Measurements from ENCODE around the gene PNLIP. TPM values are rescaled to one million over a fixed set of nuclear protein-coding genes. Genes with fewer than 3 reads are reported as not detected.

Gene PNLIP
- total RNA-seq, 2 donors from 2014 or later, result not detected

DNA sequence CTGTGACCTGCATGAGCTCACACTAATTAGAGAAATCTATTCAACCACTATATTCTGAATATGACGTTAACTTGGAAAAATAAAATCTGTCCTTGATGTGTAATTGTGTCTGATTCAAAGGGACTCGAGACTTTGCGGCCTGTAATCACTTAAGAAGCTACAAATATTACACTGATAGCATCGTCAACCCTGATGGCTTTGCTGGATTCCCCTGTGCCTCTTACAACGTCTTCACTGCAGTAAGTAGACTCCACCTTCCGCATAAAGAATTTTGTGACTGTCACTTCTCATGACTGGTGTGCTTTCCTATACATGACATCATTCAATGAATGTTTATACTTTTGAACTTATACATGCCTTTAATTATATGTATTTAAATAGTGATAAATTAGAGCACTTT, 10.1 kb downstream of the PNLIP start:
- no peaks in the 10 kb centered on the region for H3K9me3 Mint-ChIP-seq
- H3K36me3 Mint-ChIP-seq, result no peaks in the 10 kb centered on the region
- ATAC-seq (no peak), DNase-seq (ENCODE audit: low spot score in 2 of 2) (no peak)
- no peak overlapping the region for H3K27ac Mint-ChIP-seq

DNA sequence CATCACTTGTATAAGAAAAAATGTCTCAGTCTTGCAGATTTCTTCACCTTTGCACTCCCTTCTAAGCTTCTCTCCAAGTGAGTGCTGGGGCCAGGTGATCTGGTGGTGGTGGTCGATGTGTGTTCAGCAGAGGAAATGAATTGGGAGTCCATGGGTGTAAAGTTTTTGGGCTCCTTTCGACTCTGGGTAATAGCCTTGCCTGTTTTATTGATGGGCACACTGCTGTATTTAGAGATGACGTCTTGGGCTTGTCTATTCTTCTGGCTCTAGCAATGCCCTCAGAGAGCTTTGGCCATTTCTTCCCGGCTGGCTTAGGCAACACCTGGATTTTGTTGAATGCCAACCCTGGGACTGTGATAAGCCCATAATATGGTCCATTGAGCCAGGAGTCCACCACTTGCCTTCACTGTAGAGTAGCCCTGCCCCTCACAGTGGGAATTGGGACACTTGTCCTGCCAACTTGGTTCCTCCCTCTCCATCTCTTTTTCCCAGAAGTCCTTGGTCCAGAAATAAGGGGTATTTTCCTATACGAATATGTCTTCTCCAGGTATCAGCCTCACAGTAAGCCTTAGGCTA, 11.7 kb downstream of the PNLIP start:
- Mint-ChIP-seq H3K9me3 (peaks cover 0 to 3% of the 10 kb centered on the region in 2 donors), H3K36me3 (no peaks in the 10 kb centered on the region), H3K27ac (no peak overlapping the region)
- ATAC-seq (no peak), DNase-seq (ENCODE audit: low spot score in 2 of 2) (no peak)

DNA sequence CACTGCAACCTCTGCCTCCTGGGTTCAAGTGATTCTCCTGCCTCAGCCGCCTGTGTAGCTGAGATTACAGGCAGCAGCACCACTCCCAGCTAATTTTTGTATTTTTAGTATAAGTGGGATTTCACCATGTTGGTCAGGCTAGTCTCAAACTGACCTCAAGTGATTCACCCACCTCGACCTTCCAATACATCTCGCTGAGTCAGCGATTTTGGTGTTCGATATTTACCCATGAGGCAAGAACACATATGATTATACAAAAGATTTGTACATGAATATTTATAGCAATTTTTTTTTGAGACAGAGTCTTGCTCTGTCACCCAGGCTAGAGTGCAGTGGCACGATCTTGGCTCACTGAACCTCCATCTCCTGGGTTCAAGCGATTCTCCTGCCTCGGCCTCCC, 19.8 kb downstream of the PNLIP start:
- no peak for DNase-seq (ENCODE audit: low spot score in 2 of 2)
- no peak for ATAC-seq
- H3K27ac Mint-ChIP-seq, result no peak overlapping the region
- peaks cover 0 to 6% of the 10 kb centered on the region in 2 donors for H3K9me3 Mint-ChIP-seq
- peaks cover 0 to 5% of the 10 kb centered on the region in 2 donors for H3K36me3 Mint-ChIP-seq

DNA sequence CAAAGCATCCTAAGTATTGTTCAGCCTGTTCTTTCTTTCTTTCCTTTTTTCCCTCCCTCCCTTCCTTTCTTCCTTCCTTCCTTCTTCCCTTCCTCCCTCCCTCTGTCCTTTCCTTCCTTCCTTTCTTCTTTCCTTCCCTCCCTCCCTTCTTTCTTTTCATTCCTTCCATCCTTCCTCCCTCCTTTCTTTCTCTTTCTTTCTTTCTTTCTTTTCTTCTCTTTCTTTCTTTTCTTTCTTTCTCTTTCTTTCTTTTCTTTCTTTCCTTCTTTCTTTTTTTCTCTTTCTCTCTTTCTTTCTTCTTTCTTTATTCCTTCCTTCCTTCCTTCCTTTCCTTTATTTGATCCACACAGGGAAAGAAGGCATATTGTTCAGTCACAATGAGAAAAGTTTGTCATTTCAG, 21.2 kb downstream of the PNLIP start:
- peaks cover 0 to 5% of the 10 kb centered on the region in 2 donors for H3K36me3 Mint-ChIP-seq
- ATAC-seq (no peak), DNase-seq (ENCODE audit: low spot score in 2 of 2) (no peak)
- no peak overlapping the region for H3K27ac Mint-ChIP-seq
- peaks cover 0 to 6% of the 10 kb centered on the region in 2 donors for H3K9me3 Mint-ChIP-seq

DNA sequence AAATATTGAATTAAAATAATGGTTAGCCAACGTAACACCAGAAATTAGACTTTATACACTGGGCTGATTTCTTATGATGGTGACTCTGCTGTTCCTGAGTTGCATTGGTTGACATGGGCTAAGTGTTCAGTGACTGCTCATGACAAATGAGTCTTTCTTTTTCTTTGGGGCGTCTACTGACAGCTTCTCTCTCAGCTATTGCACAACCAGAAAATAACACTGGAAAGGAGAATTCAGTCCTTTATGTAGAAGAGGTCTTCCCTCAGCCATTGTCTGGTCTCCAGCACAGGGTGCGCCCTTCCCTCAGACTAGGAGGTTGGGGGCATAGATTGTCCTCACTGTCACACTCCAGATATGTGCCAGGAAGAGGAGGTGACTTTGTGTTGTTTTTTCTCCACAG, 21.6 kb downstream of the PNLIP start:
- H3K27ac Mint-ChIP-seq, result no peak overlapping the region
- DNase-seq (ENCODE audit: low spot score in 2 of 2), result no peak
- H3K9me3 Mint-ChIP-seq, result peaks cover 0 to 3% of the 10 kb centered on the region in 2 donors
- H3K36me3 Mint-ChIP-seq, result peaks cover 0 to 5% of the 10 kb centered on the region in 2 donors
- no peak for ATAC-seq

DNA sequence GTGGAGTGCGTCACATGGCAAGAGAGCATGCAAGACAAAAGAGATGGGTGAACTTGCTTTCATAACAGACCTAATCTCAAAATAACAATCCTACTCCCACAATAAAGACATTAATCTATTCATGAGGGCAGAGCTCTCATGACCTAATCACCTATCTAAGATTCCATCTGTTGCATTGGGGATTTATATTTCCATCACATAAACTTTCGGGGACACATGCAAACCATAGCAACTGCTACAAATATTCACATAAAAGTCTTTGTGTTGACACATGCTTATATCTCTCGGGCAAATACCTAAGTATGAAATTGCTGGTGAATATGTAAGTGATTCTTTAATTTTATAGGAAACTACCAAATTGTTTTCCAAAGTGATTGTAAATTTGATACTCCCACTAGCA, 29.1 kb downstream of the PNLIP start:
- no peak for DNase-seq (ENCODE audit: low spot score in 2 of 2)
- ATAC-seq, result no peak
- Mint-ChIP-seq H3K27ac (no peak overlapping the region), H3K9me3 (peaks cover 0 to 7% of the 10 kb centered on the region in 2 donors), H3K36me3 (no peaks in the 10 kb centered on the region)

DNA sequence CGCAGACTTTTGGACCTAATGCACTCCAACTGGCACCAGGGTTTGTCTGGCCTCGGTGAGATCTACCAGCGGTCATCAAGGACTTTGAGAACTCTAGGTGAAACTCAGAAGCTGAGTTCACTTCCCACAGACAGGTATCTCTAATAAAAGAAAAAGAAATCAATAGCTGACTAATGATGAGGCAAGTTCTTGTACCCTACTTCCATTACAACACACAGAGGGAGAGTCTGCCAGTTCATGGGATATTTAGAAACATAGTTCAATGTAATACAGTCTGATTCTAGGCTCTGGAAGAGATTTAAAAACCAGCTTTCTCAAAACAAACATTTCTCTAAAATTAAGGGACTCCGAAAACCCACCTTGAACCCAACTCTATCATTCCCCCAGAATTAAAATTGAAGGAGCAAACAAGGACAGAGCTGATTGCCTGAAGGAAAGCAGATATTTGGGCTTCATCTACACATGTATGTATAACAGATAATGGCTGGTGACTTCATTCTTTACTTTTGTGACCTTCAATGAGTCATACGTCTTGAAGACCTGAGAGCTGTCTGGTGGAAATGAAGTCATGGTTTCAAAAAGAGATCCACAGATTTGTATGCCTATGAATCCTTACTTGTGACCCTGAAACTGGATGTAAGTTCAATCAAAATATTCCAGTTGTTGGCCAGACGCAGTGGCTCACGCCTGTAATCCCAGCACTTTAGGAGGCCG, 42.3 kb downstream of the PNLIP start:
- ATAC-seq, result no peak

DNA sequence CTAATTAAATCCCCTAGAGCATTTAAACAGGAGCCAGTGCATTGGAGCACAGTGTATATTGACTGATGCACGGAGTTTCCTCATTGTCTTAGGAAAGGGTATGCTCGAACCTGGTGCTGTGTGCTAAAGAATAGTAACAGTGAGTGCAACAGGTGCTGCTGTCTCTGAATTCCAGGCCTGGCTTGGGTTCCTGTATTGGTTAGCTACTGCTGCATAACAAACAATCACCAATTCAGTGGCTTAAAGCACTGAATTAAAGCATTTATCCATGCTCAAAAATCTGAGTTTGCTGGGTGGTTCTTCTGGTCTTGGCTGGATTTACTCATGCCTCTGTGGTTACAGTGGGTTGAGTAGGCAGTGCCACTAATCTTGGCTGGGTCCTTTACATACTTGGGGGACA, 43.3 kb downstream of the PNLIP start:
- ATAC-seq (no peak), DNase-seq (ENCODE audit: low spot score in 2 of 2) (no peak)
- Mint-ChIP-seq H3K36me3 (peaks cover 0 to 5% of the 10 kb centered on the region in 2 donors), H3K27ac (no peak overlapping the region), H3K9me3 (peaks cover 0 to 5% of the 10 kb centered on the region in 2 donors)

More for the DNA sequence above, 42.3 kb downstream of the PNLIP start:
- Mint-ChIP-seq H3K27ac (no peak overlapping the region), H3K36me3 (peaks cover 0 to 5% of the 10 kb centered on the region in 2 donors), H3K9me3 (peaks cover 0 to 5% of the 10 kb centered on the region in 2 donors)
- no peak for DNase-seq (ENCODE audit: low spot score in 2 of 2)

DNA sequence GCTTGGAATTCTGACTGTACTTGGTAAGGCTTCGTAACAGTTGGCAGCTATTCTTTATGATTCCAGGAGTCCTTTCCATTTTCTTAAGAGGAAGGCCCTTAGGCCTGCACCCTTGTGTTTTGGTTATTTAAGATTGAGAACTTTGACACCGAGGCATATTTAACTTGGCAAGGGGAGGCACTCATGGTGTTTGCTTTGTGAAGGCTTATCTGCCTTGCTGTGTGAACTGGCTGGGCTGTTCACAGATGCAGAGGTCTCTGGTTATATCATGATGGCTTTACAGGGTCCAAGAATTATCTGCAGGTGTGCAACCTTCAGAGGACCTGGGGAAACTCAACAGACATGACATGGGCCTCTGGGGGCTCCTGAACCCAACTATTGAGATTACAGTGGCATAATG, 44.2 kb downstream of the PNLIP start:
- ATAC-seq (no peak), DNase-seq (ENCODE audit: low spot score in 2 of 2) (no peak)
- Mint-ChIP-seq H3K9me3 (peaks cover 0 to 5% of the 10 kb centered on the region in 2 donors), H3K27ac (no peak overlapping the region), H3K36me3 (peaks cover 0 to 5% of the 10 kb centered on the region in 2 donors)

DNA sequence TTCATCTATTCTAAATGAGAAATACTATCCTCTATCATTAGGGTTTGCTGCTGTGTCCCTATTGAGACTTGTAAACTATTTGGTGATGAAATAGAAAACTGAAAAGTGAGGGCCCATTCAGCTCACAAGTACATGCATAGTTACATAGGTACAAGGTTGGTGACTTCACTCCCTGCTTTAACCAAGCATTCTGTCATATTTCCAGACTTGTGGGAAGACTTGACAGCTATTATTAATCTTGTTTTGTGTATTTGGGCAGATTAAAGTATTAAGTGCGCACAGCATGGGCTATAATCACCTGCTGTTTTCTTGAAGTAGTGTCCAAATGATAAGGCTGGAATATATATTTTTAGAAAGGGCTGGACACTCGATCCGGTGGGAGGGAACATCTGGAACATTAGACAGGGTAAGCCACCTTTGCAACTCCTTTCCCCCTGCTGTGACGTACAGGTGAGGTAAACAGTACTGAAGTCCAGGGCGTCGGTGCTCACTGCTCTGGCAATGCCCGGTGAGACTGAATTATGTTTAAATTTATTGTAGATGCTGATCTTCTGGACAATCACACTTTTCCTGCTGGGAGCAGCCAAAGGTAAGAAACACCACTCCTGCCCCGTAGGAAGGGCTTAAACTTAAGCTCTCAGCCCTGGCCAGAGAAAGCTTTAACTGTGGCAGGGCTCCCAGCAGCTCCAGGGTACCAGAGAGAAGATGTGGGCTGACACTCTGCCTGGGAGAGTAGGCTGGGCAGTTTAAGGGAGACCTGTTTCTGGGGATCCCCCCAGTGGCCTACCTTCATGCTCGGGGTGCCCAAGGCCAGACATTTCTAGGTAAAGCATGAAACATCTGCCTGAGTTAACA, 45.1 kb downstream of the PNLIP start, which contains the start of gene PNLIPRP1:
Gene PNLIPRP1, plus strand, starts transcription at position 370 of the 855 bp plus-strand sequence. Its CDS starts 171 bp downstream, at position 541.
- DNase-seq (ENCODE audit: low spot score in 2 of 2), result no peak
- peaks cover 0 to 4% of the 10 kb centered on the region in 2 donors for H3K9me3 Mint-ChIP-seq
- peaks cover 0 to 4% of the 10 kb centered on the region in 2 donors for H3K36me3 Mint-ChIP-seq
- H3K27ac Mint-ChIP-seq, result no peak within 1 kb of the TSS
- no peak for ATAC-seq

DNA sequence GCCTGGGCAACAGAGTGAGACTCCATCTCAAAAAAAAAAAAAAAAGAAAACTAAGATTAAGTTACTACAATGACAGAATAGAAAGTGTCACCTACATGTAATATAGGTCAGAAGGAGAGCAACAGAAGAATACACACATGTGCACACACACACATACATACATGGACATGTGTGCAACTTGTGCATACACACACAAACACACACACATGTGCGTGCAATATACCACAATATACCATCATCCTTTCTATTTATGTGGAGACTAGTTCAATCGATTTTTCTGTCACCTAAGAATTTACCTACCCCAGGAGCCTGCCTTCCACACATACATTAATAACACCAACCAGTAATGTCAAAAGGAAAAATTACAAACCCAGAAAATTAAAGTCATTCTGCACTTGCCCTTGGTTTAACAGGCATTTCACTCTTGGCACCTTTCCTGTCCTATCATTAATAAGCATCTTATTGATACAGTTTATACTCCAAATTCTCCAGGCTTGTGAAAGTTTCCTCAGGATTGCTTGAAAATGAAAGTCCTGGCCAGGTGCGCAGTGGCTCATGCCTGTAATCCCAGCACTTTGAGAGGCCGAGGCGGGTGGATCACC, 47.5 kb downstream of the PNLIP start:
- H3K36me3 Mint-ChIP-seq, result no peaks in the 10 kb centered on the region
- H3K27ac Mint-ChIP-seq, result no peak overlapping the region
- no peak for ATAC-seq
- no peaks in the 10 kb centered on the region for H3K9me3 Mint-ChIP-seq
- no peak for DNase-seq (ENCODE audit: low spot score in 2 of 2)

DNA sequence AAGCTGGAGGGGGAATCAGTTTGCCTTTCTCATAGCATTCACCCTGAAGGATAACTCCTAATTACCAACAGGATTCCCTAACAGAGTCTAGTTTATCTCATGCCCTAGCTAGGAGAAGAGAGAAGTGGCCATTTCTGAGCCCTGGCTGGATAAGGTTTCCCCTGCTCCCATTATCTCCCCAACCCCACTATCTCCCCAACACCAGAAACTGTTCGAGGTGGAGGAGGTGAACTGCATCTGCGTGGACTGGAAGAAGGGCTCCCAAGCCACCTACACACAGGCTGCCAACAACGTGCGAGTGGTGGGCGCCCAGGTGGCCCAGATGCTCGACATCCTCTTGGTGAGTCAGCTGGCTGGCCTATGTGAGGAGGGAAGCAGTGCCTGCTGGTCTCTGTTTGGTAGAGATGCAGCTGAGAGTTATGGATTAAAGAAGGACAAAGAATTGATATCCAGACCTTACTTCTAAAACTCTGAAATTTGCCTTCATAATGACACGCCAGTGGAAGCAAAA, 48.8 kb downstream of the PNLIP start:
- H3K9me3 Mint-ChIP-seq, result no peaks in the 10 kb centered on the region
- ATAC-seq, result no peak
- H3K36me3 Mint-ChIP-seq, result no peaks in the 10 kb centered on the region
- no peak overlapping the region for H3K27ac Mint-ChIP-seq
- DNase-seq (ENCODE audit: low spot score in 2 of 2), result no peak

DNA sequence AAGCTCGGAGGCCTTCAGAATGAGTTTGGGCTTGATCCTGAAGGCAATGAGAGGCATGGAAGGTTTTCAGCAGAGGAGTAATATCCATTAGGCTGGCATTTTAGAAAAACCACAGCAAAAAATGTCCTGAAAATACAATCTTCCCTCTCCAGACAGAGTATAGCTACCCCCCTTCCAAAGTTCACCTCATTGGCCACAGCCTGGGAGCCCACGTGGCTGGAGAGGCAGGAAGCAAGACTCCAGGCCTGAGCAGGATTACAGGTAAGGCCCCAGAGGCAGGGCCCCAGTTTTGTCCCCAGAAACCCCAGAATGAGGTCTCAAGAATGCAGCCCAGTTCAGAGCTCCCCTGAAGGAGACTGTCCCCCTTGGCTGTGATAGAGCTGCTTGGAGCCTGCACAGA, 50.3 kb downstream of the PNLIP start:
- no peak overlapping the region for H3K27ac Mint-ChIP-seq
- no peaks in the 10 kb centered on the region for H3K36me3 Mint-ChIP-seq
- ATAC-seq (no peak), DNase-seq (ENCODE audit: low spot score in 2 of 2) (no peak)
- H3K9me3 Mint-ChIP-seq, result no peaks in the 10 kb centered on the region

DNA sequence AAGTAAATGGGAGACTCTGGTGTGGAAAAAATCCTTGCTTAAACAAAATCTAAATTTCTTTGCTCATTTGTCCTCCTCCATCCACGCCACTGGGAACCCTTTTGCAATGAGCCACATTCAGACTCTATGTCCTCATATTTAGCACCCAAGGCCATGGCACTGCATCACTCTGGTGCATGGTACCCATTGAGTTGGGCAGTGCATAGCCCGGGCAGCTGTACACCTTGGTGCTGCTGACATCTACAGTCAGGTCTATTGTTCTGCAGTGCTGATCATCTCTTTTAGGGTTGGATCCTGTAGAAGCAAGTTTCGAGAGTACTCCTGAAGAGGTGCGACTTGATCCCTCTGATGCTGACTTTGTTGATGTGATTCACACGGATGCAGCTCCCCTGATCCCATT, 51.8 kb downstream of the PNLIP start:
- no peaks in the 10 kb centered on the region for H3K9me3 Mint-ChIP-seq
- no peak for ATAC-seq

DNA sequence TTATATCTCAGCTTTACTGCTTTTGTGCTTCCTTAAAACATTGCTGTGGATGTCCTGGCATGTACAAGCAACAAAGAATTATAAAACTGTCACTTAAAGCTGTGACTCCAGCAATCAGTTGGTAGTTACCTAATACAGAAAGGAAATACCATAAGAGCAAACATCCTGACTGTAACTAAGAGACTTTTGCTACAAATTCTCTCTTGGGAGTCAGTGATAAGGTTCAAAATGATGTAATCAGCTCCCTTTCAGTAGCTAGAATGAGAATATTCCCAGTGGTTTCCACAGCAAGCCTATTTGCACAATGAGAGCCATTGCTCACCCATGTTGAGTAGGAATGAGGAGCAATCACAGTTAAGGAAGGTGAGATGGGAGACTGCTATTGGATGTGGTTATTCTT, 52.6 kb downstream of the PNLIP start:
- no peak for DNase-seq (ENCODE audit: low spot score in 2 of 2)
- Mint-ChIP-seq H3K27ac (no peak overlapping the region), H3K36me3 (no peaks in the 10 kb centered on the region), H3K9me3 (no peaks in the 10 kb centered on the region)
- ATAC-seq, result no peak

More for the DNA sequence above, 51.8 kb downstream of the PNLIP start:
- Mint-ChIP-seq H3K27ac (no peak overlapping the region), H3K36me3 (no peaks in the 10 kb centered on the region)
- no peak for DNase-seq (ENCODE audit: low spot score in 2 of 2)

DNA sequence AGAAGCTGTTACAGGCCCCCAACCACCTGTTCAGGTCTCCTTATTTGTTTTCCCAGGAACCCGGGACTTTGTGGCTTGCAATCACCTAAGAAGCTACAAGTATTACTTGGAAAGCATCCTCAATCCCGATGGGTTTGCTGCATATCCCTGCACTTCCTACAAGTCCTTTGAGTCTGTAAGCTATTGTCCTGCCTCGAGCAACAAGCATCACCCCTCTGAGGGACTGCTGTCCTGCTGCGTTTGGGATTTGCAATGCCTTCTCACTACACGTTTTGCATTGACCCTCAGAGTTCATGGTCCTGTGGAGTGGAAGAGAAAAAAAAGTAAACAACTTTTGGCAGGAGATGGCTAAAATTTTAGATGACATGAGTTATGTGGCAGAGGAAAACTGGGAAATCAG, 54.3 kb downstream of the PNLIP start:
- ATAC-seq, result no peak
- H3K27ac Mint-ChIP-seq, result no peak overlapping the region
- no peaks in the 10 kb centered on the region for H3K9me3 Mint-ChIP-seq

More for the DNA sequence above, 54.3 kb downstream of the PNLIP start:
- DNase-seq (ENCODE audit: low spot score in 2 of 2), result no peak
- no peaks in the 10 kb centered on the region for H3K36me3 Mint-ChIP-seq

Data from activated naive CD4-positive, alpha-beta T cell treated with anti-CD3 and anti-CD28 coated beads, Interleukin-2, amount 50 U/mL, for 72 hours (primary cell).